ENCODE results near the gene CPED1.

Gene CPED1

GRCh38 chr7:121331574-121331973 is 343.1 kb downstream of the CPED1 start:
- DNase-seq = no peak

GRCh38 chr7:121334376-121334775 is 345.9 kb downstream of the CPED1 start:
- no peak for DNase-seq

- no peak for DNase-seq
Observed at GRCh38 chr7:121334875-121335648, 346.6 kb downstream of the CPED1 start.

- no peak for DNase-seq
Observed at GRCh38 chr7:121336579-121336978, 348.1 kb downstream of the CPED1 start.

GRCh38 chr7:121337398-121337797 is 348.9 kb downstream of the CPED1 start:
- DNase-seq = no peak

- no peak for DNase-seq
Observed at GRCh38 chr7:121339082-121339481, 350.6 kb downstream of the CPED1 start.

- no peak for DNase-seq
Observed at GRCh38 chr7:121341933-121342332, 353.4 kb downstream of the CPED1 start.

- no peak for DNase-seq
Observed at GRCh38 chr7:121342631-121343030, 354.1 kb downstream of the CPED1 start.

- DNase-seq = no peak
Observed at GRCh38 chr7:121343302-121343701, 354.8 kb downstream of the CPED1 start.

- DNase-seq = no peak
Observed at GRCh38 chr7:121344093-121344492, 355.6 kb downstream of the CPED1 start.

- DNase-seq = no peak
Observed at GRCh38 chr7:121344497-121344896, 356.0 kb downstream of the CPED1 start.

All from midbrain (tissue), 1 donor.